Measurements from ENCODE around the gene KCNJ16.

- no peak for TF ChIP-seq POLR2AphosphoS5 (IDR thresholded peaks at IDR 0.05; ENCODE audit: low read depth, low read length)
- no peak for TF ChIP-seq SPI1 (IDR thresholded peaks at IDR 0.05; ENCODE audit: low read depth, low read length)
- TF ChIP-seq POLR2A (IDR thresholded peaks at IDR 0.05; ENCODE audit: low read depth, low read length): no peak
- TF ChIP-seq TAF1 (IDR thresholded peaks at IDR 0.05; ENCODE audit: low read depth, low read length): no peak
- TF ChIP-seq POU2F2 (IDR thresholded peaks at IDR 0.05; ENCODE audit: low read depth, low read length): no peak
- no peak for TF ChIP-seq PAX5 (IDR thresholded peaks at IDR 0.05; ENCODE audit: insufficient read depth, low read length, severe bottlenecking)
Measured at GRCh38 chr17:70076189-70076588, 1.2 kb downstream of the KCNJ16 start.

Measured in GM12891 (cell line).